HG02571 (cell line): ENCODE measurements around the gene PCYT2.

Source experiments
- ATAC-seq: cut with Tn5 transposase; IDR thresholded peaks from one replicate; pipeline ENCODE4 v1.9.1; 2021; ENCODE audit warnings: mild to moderate bottlenecking, moderate library complexity; ENCODE audit not compliant: unreplicated experiment

Gene PCYT2

GRCh38 chr17:81914103-81914850, 3.1 kb upstream of the PCYT2 start:
- ATAC-seq: no peak

- no peak for ATAC-seq
These were observed 2.3 kb upstream of the PCYT2 start for GRCh38 chr17:81913394-81914102.

GRCh38 chr17:81912441-81913309, 1.5 kb upstream of the PCYT2 start:
- no peak for ATAC-seq

- ATAC-seq: no peak
These were observed 770 bp upstream of the PCYT2 start for GRCh38 chr17:81911969-81912368.

GRCh38 chr17:81910840-81911276, 341 bp downstream of the PCYT2 start:
- peak; percentile 20 for ATAC-seq

GRCh38 chr17:81909966-81910839, 996 bp downstream of the PCYT2 start:
- ATAC-seq: no peak

GRCh38 chr17:81909231-81909630, 2.0 kb downstream of the PCYT2 start:
- no peak for ATAC-seq

- no peak for ATAC-seq
These were observed 2.4 kb downstream of the PCYT2 start for GRCh38 chr17:81908793-81909192.

GRCh38 chr17:81907219-81908145, 3.7 kb downstream of the PCYT2 start:
- no peak for ATAC-seq

- ATAC-seq: no peak
These were observed 4.6 kb downstream of the PCYT2 start for GRCh38 chr17:81906476-81907218.

GRCh38 chr17:81905993-81906392, 5.2 kb downstream of the PCYT2 start:
- no peak for ATAC-seq

GRCh38 chr17:81905424-81905875, 5.7 kb downstream of the PCYT2 start:
- no peak for ATAC-seq

GRCh38 chr17:81904600-81905423, 6.4 kb downstream of the PCYT2 start:
- ATAC-seq: no peak

GRCh38 chr17:81903896-81904599, 7.2 kb downstream of the PCYT2 start:
- no peak for ATAC-seq

GRCh38 chr17:81903415-81903831, 7.8 kb downstream of the PCYT2 start:
- no peak for ATAC-seq

- ATAC-seq: no peak
These were observed 8.4 kb downstream of the PCYT2 start for GRCh38 chr17:81902653-81903414.
